Measurements from ENCODE around the gene PRKCE. TPM values are rescaled to one million over a fixed set of nuclear protein-coding genes. Genes with fewer than 3 reads are reported as not detected.
A peak's percentile ranks its signal among the peaks of the same experiment; 100 is the strongest.

The PRKCE gene
- 10 to 100 TPM in 1 of 2 donors, 1 to 10 TPM in 1; 5.8 to 18.1 TPM for total RNA-seq

- Histone ChIP-seq H3K36me3 (no peaks in the 10 kb centered on the region), H3K27me3 (replicated peaks; ENCODE audit: insufficient read depth) (no peaks in the 10 kb centered on the region), H3K9me3 (no peaks in the 10 kb centered on the region), H3K4me3 (peak within 1 kb of the TSS; percentile 91), H3K4me1 (ENCODE audit: control insufficient read depth in 1 of 2, low read depth in 2 of 2) (peaks cover 3 to 24% of the 10 kb centered on the region in 2 donors), H3K27ac (peak within 1 kb of the TSS; percentile 93 to 94)
- ATAC-seq (ENCODE audit: insufficient number of reproducible peaks, low FRiP score, low read depth) = no peak
- no peak for TF ChIP-seq CTCF (IDR thresholded peaks at IDR 0.05)
- peak; percentile 20 for DNase-seq (ENCODE audit: low spot score)
Measured at GRCh38 chr2:45651415-45652089, at the start of gene PRKCE. PRKCE (plus strand) TSS chr2:45651675.

- H3K27ac ChIP-seq = no peak overlapping the region
- no peak for TF ChIP-seq CTCF (IDR thresholded peaks at IDR 0.05)
- H3K36me3 ChIP-seq = peaks cover 9% of the 10 kb centered on the region
- DNase-seq (ENCODE audit: low spot score) = no peak
- H3K4me3 ChIP-seq = no peak overlapping the region
- ATAC-seq (ENCODE audit: insufficient number of reproducible peaks, low FRiP score, low read depth) = no peak
- no peaks in the 10 kb centered on the region for H3K4me1 ChIP-seq (ENCODE audit: control insufficient read depth in 1 of 2, low read depth in 2 of 2)
- no peaks in the 10 kb centered on the region for H3K9me3 ChIP-seq
- no peaks in the 10 kb centered on the region for H3K27me3 ChIP-seq (replicated peaks; ENCODE audit: insufficient read depth)
Measured at GRCh38 chr2:45602624-45603023, 48.9 kb upstream of the PRKCE start.

- DNase-seq (ENCODE audit: low spot score) (no peak), ATAC-seq (ENCODE audit: insufficient number of reproducible peaks, low FRiP score, low read depth) (no peak)
- Histone ChIP-seq H3K4me1 (ENCODE audit: control insufficient read depth in 1 of 2, low read depth in 2 of 2) (peaks cover 4 to 5% of the 10 kb centered on the region in 2 donors), H3K27ac (no peak overlapping the region), H3K4me3 (no peak overlapping the region), H3K9me3 (no peaks in the 10 kb centered on the region), H3K36me3 (peaks cover 9% of the 10 kb centered on the region), H3K27me3 (replicated peaks; ENCODE audit: insufficient read depth) (no peaks in the 10 kb centered on the region)
- no peak for TF ChIP-seq CTCF (IDR thresholded peaks at IDR 0.05)
Measured at GRCh38 chr2:45605116-45605515, 46.4 kb upstream of the PRKCE start.

- Histone ChIP-seq H3K27me3 (replicated peaks; ENCODE audit: insufficient read depth) (no peaks in the 10 kb centered on the region), H3K9me3 (no peaks in the 10 kb centered on the region), H3K4me3 (no peak overlapping the region), H3K36me3 (peaks cover 1% of the 10 kb centered on the region), H3K4me1 (ENCODE audit: control insufficient read depth in 1 of 2, low read depth in 2 of 2) (peaks cover 8 to 12% of the 10 kb centered on the region in 2 donors), H3K27ac (no peak overlapping the region)
- no peak for TF ChIP-seq CTCF (IDR thresholded peaks at IDR 0.05)
- ATAC-seq (ENCODE audit: insufficient number of reproducible peaks, low FRiP score, low read depth) = no peak
- DNase-seq (ENCODE audit: low spot score) = no peak
Measured at GRCh38 chr2:45606796-45607195, 44.7 kb upstream of the PRKCE start.

GRCh38 chr2:45607701-45608100, 43.8 kb upstream of the PRKCE start:
- no peaks in the 10 kb centered on the region for H3K36me3 ChIP-seq
- peak; percentile 22 for TF ChIP-seq CTCF (IDR thresholded peaks at IDR 0.05)
- no peak overlapping the region for H3K4me3 ChIP-seq
- no peak for ATAC-seq (ENCODE audit: insufficient number of reproducible peaks, low FRiP score, low read depth)
- H3K27ac ChIP-seq = no peak overlapping the region
- DNase-seq (ENCODE audit: low spot score) = no peak
- H3K9me3 ChIP-seq = no peaks in the 10 kb centered on the region
- H3K27me3 ChIP-seq (replicated peaks; ENCODE audit: insufficient read depth) = no peaks in the 10 kb centered on the region
- H3K4me1 ChIP-seq (ENCODE audit: control insufficient read depth in 1 of 2, low read depth in 2 of 2) = peaks cover 8 to 19% of the 10 kb centered on the region in 2 donors
